Breast epithelium (tissue), 4 donors: Measurements from ENCODE around the gene VPS13A. TPM values are rescaled to one million over a fixed set of nuclear protein-coding genes. Genes with fewer than 3 reads are reported as not detected.

Experiments used
- DNase-seq, 2 donors: peaks; one replicate each; pipeline ENCODE4 v3.0.0-alpha.2; 2019; ENCODE audit warnings: low spot score in 2 of 2
- H3K27ac ChIP-seq, 2 donors: fragments of 200-600 bp; sonication (generic) in 1 of 2; one replicate each; pipeline ENCODE4 v1.5.1; 2016 to 2019; ENCODE audit warnings: mild to moderate bottlenecking in 1 of 2
- H3K27me3 ChIP-seq, 2 donors: fragments of 200-600 bp; sonication (generic) in 1 of 2; one replicate each; pipeline versions ENCODE4 v1.5.1 to v1.6.0; 2017 to 2019; ENCODE audit warnings: control low read depth in 1 of 2, mild to moderate bottlenecking in 1 of 2
- H3K36me3 ChIP-seq: fragments of 200-600 bp; one replicate; pipeline ENCODE4 v1.5.1; 2019
- H3K4me1 ChIP-seq, 2 donors: fragments of 200-600 bp; sonication (generic); one replicate each; pipeline ENCODE4 v1.5.1; 2016 to 2019; ENCODE audit warnings: control low read depth in 1 of 2
- H3K4me3 ChIP-seq, 3 donors: fragments of 200-600 bp; sonication (generic); 1 replicate in 2 of 3; 2 replicates in 1 of 3; pipeline ENCODE4 v1.5.1; 2016 to 2019; ENCODE audit warnings: mild to moderate bottlenecking in 3 of 3, moderate library complexity in 2 of 3
- H3K9me3 ChIP-seq, 2 donors: fragments of 200-600 bp; sonication (generic) in 1 of 2; one replicate each; pipeline ENCODE4 v1.5.1; 2016 to 2019; ENCODE audit warnings: control low read depth in 1 of 2
- POLR2A ChIP-seq: fragments of 450-650 bp; IDR thresholded peaks from one replicate; pipeline ENCODE4 v1.6.1; 2016; ENCODE audit warnings: antibody characterized with exemption, mild to moderate bottlenecking, moderate library complexity
- POLR2AphosphoS5 ChIP-seq, 3 donors: sonication (generic); formaldehyde crosslinking; IDR thresholded peaks; one replicate each; pipeline ENCODE4 v1.6.1; 2017; ENCODE audit warnings: antibody characterized with exemption in 3 of 3
- intact Hi-C: fragments of 100-400 bp; cut with DNase I; formaldehyde crosslinking; loops from one replicate; pipeline ENCODE4 v1.15.1; 2023; ENCODE audit warnings: low total_unique reads
- total RNA-seq, 3 donors: library from RNA; depleted of rRNA; stranded (reverse); fragments of >200 nt; gene quantifications; one replicate each; pipeline ENCODE4 v1.1.0, GENCODE V29; 2016
- TF ChIP-seq, protein P1 (sequence below), 3 donors: fragments of 450-650 bp; IDR thresholded peaks; one replicate each; pipeline ENCODE4 v1.5.1; 2016 to 2017; ENCODE audit warnings: antibody characterized with exemption in 3 of 3, mild to moderate bottlenecking in 3 of 3, moderate library complexity in 3 of 3

The VPS13A gene
- total RNA-seq, 3 donors from 2014 or later: 26.7 to 62.2 (median 50.5) TPM

DNA sequence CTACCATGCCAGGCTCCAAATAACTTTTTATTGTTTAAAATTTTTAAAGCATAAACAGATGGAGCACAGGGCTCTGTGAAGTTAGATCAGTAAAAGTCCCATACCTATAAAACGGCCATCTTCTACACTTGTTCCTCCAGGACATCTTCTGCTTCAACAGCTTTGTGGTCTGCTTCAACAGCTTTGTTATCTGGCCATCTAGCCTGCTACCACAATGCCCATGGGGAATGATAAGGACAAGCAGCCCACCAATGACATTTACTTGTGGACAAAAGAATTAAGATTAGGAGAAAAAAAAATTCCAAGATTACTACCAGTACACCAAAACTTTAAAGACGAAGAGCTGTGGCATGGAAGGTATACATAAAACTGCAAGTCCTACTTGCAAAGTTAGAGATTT, 2.2 kb upstream of the VPS13A start:
- intact Hi-C loops: no loop called here
- Histone ChIP-seq H3K4me3 (no peak overlapping the region), H3K4me1 (no peaks in the 10 kb centered on the region), H3K27me3 (no peaks in the 10 kb centered on the region), H3K36me3 (no peaks in the 10 kb centered on the region), H3K27ac (no peak overlapping the region), H3K9me3 (no peaks in the 10 kb centered on the region)
- no peak for TF ChIP-seq POLR2AphosphoS5 (IDR thresholded peaks at IDR 0.05)
- TF ChIP-seq, protein P1, sequence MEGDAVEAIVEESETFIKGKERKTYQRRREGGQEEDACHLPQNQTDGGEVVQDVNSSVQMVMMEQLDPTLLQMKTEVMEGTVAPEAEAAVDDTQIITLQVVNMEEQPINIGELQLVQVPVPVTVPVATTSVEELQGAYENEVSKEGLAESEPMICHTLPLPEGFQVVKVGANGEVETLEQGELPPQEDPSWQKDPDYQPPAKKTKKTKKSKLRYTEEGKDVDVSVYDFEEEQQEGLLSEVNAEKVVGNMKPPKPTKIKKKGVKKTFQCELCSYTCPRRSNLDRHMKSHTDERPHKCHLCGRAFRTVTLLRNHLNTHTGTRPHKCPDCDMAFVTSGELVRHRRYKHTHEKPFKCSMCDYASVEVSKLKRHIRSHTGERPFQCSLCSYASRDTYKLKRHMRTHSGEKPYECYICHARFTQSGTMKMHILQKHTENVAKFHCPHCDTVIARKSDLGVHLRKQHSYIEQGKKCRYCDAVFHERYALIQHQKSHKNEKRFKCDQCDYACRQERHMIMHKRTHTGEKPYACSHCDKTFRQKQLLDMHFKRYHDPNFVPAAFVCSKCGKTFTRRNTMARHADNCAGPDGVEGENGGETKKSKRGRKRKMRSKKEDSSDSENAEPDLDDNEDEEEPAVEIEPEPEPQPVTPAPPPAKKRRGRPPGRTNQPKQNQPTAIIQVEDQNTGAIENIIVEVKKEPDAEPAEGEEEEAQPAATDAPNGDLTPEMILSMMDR (IDR thresholded peaks at IDR 0.05): no peak
- no peak for TF ChIP-seq POLR2A
- no peak for DNase-seq

DNA sequence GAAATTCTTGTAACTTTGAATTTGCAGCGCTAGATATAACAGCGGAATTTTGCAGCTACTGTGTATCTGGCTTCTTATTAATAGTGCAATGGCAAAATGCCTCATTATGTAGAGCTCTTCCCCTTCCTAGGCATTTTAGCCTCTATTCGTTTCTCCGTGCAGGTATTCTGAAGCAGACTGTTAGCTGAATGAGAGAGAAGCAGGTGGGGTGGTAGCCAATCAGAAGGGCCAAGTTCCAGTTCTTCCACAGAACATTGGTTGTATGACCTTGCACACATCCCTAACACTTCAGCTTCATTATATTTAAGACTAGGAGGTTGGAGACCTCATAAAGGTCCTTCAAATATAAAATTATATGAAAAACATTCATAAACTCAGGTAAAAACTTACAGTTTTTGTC, 1.2 kb upstream of the VPS13A start:
- intact Hi-C loops: no loop called here
- no peak for DNase-seq
- Histone ChIP-seq H3K27ac (no peak overlapping the region), H3K4me1 (no peaks in the 10 kb centered on the region), H3K36me3 (no peaks in the 10 kb centered on the region), H3K9me3 (no peaks in the 10 kb centered on the region), H3K27me3 (no peaks in the 10 kb centered on the region), H3K4me3 (no peak overlapping the region)
- TF ChIP-seq POLR2A (no peak), POLR2AphosphoS5 (IDR thresholded peaks at IDR 0.05) (no peak)
- TF ChIP-seq, protein P1 (IDR thresholded peaks at IDR 0.05): no peak

DNA sequence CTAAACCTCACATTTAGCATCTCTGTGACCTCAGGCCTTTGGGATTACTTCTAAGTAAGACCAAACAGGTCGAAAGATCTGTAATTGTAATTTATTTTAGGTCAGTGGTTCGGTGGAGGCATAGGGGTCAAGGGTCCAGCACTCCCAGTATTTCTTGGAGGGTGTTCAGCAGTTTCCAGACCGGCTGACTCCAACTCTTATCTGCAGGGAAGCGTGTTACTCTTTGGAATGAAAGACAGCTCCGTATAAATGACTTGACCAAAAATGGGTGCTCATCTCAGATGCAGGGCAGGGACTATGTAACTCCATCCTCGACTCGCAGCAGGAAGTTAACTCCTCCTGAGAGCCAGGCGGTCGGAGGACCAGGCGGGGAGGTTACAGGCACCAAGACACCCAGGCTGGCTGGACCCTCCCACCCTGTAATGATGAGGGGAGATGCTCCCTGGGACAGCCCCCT, 620 bp upstream of the VPS13A start:
- TF ChIP-seq POLR2A: no peak
- TF ChIP-seq, protein P1 (IDR thresholded peaks at IDR 0.05): no peak
- no peak for TF ChIP-seq POLR2AphosphoS5 (IDR thresholded peaks at IDR 0.05)
- Histone ChIP-seq H3K4me1 (no peaks in the 10 kb centered on the region), H3K36me3 (no peaks in the 10 kb centered on the region), H3K27me3 (no peaks in the 10 kb centered on the region), H3K9me3 (no peaks in the 10 kb centered on the region), H3K4me3 (peak overlapping the region; percentile 62 to 79 (median 75)), H3K27ac (peak overlapping the region; percentile 86 to 88)
- intact Hi-C loops: no loop called here
- no peak for DNase-seq

DNA sequence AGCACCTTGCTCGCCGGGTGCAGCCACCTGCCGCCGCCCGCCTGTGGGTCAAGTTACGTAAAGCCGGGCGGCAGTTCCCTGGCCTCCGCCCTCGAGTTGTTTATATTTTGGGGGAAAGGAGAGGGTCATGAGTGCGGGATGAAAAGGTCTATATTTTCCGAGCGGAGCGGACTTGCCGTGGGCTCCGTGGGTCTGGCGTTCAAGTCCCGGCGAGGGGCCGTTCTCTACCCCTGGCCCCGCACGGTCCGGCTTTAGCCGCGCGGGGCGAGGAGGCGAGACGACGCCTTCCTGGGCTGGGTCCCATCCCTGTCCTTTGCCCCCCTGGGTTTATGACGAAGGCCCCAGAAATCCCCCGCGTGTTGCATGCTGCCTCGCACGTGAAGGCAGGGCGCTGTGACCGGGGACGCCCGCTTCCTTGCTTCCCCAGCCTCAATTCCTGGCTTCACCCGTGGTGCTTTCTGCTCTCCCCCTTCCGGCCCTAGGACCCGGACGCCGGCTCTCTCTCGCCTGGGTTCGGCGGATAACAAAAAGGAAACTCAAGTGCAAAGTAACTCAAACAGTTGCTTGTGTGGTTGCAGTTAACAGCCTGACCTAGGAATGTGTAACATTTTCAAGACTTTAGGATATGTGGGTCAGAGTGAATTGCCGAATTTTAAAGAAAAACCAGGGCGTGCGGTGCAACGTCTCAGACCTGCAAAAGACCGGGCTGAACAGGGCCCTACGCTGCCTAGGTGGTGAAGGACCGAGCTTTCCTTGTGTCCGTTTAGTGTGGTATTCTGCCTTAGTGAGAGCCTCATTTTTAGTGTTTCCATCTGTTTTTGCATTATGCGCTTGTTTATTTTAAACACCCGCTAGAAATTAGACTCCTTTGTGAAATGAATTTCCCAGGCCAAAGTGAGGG, 810 bp downstream of the VPS13A start:
- intact Hi-C loops: no loop called here
- Histone ChIP-seq H3K27me3 (no peaks in the 10 kb centered on the region), H3K36me3 (no peaks in the 10 kb centered on the region), H3K4me3 (peak overlapping the region; percentile 62 to 79 (median 75)), H3K27ac (peak overlapping the region; percentile 86 to 88), H3K4me1 (no peaks in the 10 kb centered on the region), H3K9me3 (no peaks in the 10 kb centered on the region)
- no peak for DNase-seq
- TF ChIP-seq, protein P1 (IDR thresholded peaks at IDR 0.05): no peak

DNA sequence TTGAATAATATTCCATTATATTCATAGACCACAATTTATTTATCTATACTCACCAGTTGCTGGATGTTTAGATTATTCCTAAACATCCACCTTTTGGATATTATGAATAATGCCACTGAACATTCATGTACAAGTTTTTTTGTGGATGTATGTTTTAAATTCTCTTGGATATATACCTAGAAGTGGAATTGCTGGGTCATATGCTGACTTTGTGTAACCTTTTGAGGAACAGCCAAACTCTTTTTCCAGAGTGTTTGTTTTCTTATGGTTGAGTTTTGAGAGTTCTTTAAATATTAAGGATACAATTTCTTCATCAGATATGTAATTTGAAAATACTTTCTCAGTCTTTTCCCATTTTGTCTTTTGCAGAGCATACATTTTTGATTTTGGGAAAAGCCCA, 2.7 kb downstream of the VPS13A start:
- Histone ChIP-seq H3K4me3 (no peak overlapping the region), H3K4me1 (no peaks in the 10 kb centered on the region), H3K9me3 (no peaks in the 10 kb centered on the region), H3K27me3 (no peaks in the 10 kb centered on the region), H3K36me3 (no peaks in the 10 kb centered on the region), H3K27ac (no peak overlapping the region)
- TF ChIP-seq, protein P1 (IDR thresholded peaks at IDR 0.05): no peak
- no peak for TF ChIP-seq POLR2AphosphoS5 (IDR thresholded peaks at IDR 0.05)
- TF ChIP-seq POLR2A: no peak
- intact Hi-C loops: no loop called here
- no peak for DNase-seq
